HG03045 (cell line): ENCODE measurements around the gene GUCY2F.

ENCODE experiments used
- ATAC-seq: cut with Tn5 transposase; IDR thresholded peaks from one replicate; pipeline ENCODE4 v1.9.1; 2021; ENCODE audit warnings: mild to moderate bottlenecking, moderate library complexity; ENCODE audit not compliant: unreplicated experiment

The GUCY2F gene

DNA sequence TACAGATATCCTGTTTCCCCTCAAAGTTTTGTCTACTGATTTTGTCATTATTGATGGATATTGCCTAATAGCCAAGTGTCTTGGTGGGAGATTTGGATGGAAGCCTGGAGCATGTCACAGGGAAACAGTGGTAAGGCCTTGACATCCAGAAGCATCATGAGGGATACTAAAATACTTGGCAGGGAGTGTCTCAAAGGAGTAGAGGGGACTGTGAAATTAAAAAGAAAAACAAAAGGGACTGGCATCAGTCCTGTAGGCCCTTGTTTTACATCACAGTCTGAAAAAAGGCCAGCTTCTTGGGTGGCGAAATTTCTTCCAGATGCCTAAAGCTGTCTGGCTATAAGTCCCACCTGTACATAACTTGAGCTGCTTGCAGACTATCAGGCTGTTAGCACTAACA is 83.8 kb downstream of the GUCY2F start:
- ATAC-seq, result no peak

DNA sequence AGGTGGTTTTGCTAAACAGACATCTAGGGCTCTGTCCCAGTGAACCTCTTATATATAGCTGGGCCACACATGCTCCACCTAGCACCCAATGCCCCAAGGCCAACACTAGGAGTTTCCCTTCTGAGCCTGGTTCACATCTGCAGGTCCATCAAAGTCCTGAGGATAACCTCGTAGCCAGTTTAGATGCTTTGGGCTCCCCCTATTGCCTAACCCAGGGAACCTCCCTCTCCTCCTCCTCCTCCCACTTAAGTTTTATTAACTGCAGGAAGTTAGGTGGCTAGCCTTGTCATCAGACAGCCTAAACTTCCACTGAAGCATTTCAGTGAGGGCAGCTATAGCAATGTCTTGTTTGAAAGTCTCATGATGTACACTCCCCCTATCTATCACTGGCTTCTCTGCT is 88.0 kb downstream of the GUCY2F start:
- no peak for ATAC-seq

DNA sequence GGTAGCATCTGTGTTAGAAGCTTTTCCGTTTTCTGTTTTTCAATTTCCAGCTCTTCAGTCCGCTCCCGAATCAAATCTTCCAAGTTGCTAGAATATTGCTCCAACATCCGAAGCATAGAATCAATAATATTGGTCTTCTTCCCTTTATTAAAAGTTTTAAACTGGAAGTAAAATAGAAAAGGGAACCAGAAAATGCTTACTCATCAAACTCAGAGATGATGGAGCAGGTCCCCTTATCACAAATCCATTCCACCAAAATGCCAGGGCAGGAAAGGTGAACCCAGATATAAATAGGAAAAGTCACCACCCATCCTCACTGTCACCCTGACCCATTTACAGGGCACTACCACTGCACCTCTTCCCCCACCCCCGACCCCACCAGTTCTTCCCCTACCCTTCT is 89.0 kb downstream of the GUCY2F start:
- ATAC-seq, result no peak

DNA sequence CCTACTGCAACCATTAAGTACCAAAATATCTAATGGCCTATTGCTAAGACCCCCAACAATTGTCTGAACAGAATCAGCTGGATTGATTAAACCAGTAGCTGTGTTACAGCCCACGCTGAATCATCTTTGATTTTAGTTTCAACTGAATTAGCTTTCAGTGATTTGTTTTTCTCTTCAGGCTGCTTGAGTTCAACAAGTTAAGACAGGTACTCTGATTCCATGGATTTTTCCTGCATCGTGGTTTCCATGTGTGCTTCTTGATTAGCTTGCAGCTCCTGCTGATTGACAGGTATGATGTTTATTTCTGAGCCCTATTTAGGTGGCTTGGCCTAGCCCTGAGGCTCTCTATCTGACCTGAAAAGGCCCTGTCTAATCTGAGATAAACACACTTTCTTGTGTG is 91.3 kb downstream of the GUCY2F start:
- no peak for ATAC-seq

DNA sequence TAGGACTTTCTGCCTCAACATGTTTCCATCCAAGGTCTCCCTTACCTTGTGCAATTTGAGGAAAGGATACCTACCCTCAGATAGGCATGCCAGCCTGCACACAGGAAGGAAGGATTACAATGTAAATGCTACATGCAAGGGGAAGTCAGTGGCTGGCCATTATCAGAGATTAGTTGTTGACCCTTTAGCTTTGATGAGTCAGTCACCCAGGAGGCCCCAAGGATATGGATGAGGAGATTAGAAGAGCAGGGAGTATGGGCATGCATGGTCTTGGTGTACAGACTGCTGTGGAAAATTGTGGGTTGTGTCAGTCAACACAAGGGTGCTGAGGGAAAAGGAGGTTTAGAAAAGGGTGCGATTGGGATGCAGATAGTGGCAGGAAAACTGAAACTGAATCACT is 92.0 kb downstream of the GUCY2F start:
- no peak for ATAC-seq

DNA sequence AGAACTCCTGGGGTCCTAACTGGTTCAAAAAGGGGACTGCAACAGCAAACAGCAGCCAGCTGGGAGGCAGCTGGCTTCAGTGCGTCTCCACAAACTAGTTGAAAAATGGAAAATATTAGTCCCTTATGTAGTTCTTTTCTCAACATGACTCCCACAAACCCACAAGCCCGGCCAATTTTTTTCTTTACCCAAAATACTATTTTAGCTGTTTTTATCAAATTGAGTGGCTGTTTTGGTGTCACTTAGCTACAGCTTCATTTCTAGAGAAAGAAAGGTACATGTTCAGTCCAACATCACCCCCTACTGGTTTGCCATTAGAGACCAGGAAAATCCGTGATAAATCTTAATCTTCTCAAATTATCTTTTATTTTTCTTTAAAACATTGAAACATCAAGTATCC is 97.2 kb downstream of the GUCY2F start:
- no peak for ATAC-seq

DNA sequence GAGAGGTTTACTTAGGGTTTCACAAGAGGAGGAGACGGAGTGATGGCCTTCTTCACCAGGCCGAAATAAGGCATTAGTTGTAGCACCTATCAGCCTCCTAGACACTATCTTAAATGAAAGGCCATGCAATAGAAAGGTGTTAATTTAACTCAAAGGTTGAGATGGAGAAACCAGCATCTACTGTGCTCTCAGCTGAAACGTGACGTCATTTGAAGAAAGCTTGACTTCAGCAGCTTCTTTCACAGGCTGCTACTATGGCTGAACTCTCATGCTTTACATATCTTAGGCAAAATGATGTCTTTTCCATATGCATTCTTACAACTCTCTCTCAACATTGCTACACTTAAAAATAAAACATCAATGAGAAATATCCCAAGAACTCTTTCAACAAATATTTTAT is 99.6 kb downstream of the GUCY2F start:
- ATAC-seq, result no peak

DNA sequence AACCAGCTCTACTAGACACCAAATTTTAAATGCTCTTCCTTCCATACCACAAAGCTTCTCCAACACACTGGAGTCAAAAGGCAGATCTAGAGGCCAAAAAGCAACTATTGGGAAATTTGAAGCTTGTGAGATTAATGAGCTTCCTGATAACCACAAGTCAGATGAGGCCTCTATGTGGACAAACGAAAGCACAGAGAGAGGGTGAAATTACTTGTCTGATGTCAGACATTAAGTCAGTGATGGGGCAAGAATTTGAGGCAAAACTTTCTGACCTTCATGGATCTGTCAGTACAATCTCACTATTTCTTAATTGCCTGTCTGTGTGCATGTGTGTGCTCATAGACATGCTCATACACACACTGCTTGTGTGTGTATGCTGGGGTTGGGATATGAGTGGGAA is 103.6 kb downstream of the GUCY2F start:
- no peak for ATAC-seq

DNA sequence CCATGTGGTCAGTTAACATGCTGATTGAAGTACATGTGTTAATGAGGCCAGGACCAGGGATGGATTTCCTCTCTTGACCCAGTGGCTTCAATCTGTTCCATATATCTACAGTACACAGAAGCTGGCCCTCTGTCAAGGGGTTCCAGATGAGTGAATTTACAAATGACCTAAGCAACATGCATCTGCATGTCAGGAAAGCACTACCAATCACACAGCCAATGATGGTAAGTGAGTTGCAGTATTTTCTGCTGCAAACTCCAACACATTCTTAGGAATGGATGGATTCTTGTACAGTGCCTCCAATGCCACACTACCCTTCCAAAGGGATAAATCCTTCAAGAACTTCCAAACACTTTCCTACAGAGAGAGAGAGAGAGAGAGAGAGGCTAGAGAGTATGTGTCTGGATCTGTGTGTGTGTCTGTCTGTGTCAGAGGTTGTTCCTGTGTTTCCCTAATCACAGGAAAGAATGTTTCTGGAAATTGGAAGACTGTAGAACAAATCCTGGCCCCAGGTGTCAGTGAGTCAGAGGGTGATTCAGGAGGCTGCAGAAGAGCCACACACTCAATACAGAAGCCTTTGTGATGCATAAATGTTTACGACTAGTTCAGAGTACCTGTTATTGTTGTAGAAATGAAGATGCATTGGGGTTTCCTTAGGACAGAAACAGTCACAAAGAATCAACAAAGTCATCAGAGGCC is 107.5 kb downstream of the GUCY2F start:
- no peak for ATAC-seq

DNA sequence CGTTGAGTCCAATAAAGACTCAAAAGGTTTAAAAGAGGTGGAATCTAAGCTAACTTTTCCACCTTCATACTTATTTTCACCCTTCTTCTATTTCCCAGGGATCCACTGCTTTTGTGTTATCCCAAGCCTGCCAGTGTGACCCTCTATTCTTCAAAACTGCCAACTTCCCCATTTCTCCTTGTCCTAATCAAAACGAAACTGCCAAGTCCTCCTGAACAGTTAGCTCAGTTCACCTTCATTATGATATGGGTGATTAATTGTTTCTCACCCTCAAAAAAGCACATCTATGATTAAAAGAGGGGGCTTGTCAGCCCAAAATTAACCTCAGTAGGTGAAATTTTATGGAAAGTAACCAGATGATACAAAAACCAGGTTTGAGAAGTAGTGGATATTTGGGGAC is 108.4 kb downstream of the GUCY2F start:
- no peak for ATAC-seq

DNA sequence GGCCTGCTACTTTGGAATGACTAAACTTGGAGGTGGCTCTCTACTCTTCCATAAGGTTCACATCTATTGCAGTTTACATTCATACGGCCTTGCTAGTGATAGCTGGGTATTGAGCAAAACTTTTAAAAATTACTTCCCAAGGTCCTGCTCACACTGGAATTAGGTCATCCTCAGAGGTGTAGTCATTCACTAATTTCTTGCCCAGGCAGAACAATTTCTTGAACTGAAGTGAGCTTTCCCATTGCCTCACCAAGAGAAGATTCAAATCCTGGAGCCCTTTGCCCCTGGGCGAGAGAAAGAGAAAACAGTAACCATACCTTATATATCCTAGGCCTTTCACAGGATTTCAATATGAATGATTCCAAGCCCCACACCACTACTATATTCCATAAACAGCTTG is 109.2 kb downstream of the GUCY2F start:
- ATAC-seq, result no peak

DNA sequence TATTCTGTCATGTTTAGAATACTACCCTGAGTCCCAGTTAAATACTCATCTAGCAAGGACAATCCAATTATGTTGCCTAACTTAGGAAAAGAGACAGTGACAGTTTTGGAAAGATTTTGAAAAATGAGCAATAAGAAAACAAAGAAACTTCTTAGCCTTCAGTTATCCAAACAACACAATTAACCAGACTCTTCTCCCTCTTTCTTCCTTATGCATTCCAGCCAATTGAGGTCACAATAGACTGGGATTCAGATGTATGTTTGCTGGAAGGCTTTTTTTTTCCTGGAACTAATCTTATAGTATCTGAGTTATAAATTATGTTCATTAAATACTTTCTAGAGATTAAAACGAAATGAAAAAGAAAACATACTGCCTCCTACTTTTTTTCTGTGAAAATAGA is 109.6 kb downstream of the GUCY2F start:
- no peak for ATAC-seq

DNA sequence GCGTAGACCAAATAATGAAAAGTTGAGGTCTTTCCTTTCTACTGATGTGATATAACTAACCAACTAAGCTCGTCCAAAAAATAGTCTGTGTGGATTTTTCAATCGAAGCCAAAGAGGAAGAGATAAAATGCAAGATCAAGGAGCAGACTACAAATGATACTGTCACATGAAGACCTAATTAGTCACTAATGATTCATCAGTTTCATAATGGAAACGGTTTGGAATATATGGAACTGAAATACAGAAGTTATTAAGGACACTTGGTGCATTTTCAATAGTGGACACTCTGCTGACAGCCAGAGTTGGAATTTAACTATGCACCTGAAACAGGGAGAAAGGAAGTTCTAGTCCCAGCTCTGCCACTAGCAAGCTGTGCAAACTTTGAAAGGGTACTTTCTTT is 119.8 kb downstream of the GUCY2F start:
- no peak for ATAC-seq

DNA sequence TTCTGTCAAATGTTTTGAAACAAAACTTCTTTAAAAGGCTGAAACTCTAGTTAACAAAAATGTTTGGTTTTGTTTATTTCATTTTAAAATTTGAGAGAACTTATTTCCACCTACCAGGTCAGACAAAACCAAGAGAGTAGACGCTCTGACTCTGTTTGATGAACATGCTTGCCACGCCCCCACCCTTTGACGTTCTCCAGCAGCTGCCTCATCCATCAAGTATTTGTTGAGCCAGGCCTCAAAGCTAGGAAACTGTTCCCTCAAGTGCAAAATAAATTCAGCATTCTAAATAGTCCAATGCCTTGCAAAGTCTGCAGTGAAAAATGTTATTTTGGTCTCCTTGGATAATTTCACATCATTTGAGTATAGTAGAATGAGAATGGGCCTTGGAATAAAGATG is 121.6 kb downstream of the GUCY2F start:
- no peak for ATAC-seq

DNA sequence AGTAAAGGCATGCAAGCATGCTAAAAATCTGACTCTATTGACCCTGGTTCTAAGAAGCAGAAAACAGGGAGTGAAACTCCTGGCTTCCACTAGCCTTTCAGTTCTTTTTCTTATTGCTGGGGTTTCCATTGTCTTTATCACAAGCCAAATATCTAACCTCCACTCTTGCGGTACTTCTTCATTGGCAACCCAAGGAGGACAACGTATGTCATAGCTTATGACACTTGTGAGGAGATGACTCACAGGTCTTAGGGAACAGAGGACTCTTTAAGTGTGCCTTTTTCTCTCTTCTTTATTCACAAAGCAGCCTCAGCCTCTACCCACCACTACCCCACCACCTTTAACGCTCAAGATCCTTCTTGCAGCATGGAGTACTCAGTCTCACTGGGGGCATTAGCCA is 124.2 kb downstream of the GUCY2F start:
- no peak for ATAC-seq

DNA sequence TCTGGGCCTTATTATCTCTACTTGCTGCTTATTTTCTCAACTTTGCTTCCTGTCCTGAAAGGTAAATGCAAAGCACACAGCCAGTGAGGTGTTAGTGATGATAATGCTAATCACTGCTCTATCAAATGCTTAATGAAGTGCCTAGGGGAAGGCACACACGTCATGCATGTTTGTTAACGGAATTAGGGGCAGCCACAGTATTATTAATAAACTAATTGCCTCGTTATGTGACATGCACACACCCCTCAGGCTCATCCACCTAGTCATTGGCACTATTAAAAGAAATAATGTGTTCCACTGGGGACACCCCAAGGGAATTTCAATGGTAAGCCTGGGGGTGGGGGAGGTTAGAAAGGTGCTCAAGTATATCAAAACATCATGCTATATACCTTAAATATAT is 125.2 kb downstream of the GUCY2F start:
- ATAC-seq, result no peak

DNA sequence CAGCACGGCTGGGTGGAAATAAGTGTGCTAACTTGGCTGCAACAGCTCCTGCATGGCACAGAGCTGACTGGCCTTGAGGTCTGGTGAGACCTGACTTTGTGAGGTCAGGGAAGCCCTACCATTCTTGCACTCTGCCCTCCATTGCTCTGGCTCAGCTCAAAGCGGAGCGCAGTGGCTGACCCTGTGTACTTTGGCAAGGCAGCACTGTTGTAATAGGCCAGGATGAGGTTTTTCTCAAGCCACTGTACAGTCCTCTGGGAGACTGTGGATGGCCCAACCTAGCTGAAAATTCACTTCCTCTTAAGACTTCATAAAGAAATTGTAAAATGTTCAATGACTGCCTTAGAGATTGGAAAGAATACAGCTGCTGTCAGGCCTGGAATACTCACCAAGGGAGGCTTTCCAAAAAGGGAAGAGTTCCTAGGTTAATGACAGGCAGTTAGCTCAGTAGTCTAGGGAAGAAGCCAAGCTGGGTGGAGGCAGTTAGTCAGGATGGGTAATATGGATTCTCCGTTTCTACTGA is 129.8 kb downstream of the GUCY2F start:
- no peak for ATAC-seq

DNA sequence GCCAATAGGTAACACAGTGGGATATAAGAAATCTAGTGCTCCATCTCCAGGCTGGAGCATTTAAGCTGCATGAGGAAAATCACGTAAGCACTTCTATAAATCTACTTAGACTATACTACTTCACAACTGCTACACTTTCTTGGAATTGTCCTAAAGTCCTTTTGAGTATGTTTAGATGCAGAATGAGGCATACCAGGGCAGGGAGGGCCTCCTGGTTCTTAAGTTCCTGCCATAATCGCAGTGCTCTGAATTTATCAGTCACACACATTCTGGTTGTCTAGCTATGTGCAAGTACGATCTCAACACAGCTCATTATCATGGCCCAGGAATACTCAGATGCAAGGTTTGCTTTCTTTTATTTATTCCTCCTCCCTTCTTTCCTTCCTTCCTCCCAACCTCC is 130.3 kb downstream of the GUCY2F start:
- no peak for ATAC-seq

DNA sequence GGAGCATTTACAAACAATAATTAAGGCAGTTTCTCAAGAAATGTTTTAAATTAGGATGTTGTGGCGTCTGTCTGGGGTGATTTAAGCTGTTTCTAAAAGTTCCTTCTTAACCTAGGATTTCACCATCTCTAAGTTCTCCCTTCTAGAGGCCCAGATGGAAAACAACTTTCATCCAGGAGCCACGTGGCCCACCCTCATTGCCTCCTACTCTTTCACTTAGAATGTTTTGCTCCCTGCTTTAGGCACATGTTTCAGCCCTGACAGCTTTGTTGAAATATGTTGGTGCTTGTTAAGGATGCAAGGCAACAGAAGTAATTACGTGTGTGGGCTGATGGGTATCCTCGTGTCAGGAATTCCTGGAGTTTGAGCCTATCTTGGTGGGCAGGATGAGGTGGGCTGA is 131.3 kb downstream of the GUCY2F start:
- no peak for ATAC-seq

DNA sequence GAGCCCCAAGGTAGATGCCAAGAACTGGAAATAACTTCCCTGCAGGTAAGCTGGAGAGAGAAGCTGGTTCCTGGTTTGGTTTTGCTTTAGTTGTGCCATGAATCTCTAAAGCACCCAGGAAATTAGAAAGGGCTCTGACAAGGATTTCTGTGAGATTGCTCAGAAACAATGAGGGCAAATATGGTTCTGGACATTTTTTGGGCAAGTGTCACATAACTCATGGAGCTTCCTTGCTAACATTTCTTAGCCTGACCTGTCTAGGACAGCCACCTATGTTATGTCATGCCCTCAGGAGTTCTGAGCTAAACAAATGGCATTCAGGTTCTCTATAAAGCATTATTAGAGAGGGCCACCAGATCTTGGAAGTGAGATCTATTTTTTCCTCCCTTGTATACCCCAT is 131.8 kb downstream of the GUCY2F start:
- ATAC-seq, result no peak

DNA sequence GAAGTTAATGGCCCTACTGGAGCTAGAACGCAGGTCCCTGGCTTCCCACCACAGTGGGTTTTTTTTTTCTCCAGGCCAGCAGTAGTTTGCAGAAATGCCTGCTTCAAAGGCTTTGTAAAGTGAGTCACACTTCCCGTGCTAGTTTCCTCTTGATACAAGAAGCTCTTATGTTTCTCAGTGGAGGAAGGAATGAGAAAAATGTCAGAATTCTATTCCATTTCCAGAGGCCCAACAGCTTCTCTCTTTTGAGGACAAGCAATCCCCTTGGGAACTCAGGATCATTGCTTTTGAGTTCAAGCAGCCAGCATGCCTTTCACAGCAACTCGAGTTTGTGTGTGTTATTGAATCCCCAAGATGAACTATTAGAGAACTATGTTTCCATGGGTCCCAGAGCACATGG is 134.3 kb downstream of the GUCY2F start:
- no peak for ATAC-seq

DNA sequence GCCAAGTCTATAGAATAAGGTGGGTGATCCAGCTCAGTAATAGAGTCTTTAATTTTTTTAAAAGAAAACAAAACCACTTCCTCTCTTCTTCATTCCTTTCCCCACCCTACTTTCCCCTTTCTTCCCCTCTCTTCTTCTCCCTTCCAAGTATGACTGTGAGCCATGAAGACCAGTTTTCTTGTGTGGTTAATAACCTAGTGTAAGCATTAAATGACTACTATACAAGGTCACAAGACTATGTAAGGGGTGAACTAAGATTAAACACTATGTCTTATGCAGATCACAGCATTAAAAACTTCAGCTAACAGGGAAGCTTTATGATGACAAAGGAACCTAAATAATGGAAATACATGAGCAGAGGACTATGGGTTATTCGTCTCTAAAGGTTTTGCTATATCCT is 135.4 kb downstream of the GUCY2F start:
- ATAC-seq, result no peak

DNA sequence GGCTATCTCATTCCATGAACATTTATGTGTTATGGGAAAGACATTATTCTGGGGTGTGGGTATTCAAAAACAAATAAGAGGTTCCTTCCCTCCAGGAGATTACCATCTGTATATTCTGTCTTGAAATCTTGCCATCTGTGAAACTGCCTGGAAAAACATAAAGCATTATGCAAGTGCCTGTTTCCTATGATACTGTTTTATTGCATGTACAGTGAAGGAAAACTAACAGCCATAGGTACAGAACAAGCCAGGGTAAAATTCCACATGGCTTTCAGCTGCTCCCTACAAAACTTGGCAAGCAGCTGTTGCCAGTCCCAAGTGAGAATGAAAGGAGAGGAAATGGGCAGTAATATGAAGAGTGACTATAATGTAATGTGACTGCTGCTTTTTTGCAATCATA is 136.0 kb downstream of the GUCY2F start:
- no peak for ATAC-seq
